Measurements from ENCODE around the gene WEE2.
"Not testable (repeated sequence)": the region's sequence is repeated elsewhere in the genome, so short reads cannot be mapped to it uniquely, and the experiment has no call there.

WEE2 gene

GRCh38 chr7:141715794-141716689, 7.9 kb downstream of the WEE2 start:
- no peak for FAIRE-seq

- no peak for FAIRE-seq
Observed at GRCh38 chr7:141717450-141717849, 9.3 kb downstream of the WEE2 start.

- FAIRE-seq: no peak
Observed at GRCh38 chr7:141722529-141722928, 14.4 kb downstream of the WEE2 start.

DNA sequence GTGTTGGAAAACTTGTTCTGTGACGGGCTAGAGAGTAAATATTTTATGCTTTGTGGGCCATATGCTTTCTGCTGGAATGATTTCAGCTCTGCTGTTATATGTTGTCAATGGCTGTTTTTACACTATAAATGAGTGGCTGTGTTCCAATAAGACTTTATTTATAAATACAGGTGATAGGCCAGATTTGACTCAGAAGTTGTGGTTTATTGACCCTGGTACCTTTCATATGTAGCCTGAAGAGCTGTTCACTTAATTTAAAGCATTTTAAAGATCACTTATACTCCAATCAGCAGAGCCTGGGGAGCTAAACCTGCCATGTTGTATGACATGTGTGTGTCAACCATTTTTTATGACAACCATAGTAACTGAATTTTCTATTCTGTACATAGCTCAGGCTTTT, 20.9 kb downstream of the WEE2 start:
- FAIRE-seq: no peak

DNA sequence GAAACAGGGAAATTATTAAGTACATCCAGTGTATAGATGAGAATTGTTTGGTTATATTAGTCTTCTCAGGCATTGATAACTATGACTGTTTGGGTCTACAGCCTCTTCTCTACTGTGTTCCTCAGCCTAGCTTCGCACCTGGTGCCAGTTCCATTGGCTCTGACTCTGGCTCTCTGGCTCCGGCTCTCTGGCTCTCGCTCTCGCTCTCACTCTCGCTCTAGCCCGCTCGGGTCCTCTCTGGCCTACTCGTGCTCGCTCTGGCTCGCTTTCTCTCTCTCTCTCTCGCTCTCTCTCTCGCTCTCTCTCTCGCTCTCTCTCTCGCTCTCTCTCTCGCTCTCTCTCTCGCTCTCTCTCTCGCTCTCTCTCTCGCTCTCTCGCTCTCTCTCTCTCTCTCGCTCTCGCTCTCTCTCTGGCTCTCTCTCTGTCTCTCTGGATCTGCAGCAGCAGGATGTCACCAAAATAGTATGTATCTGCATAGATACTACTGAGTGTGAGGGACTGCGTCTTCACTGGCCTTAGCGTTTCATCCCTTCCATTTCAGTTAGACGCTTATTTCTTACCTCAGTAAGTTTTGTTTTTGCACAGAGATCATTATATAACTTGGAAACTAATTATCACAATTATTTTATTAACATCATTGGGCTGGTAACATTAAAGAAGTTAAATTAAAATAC, 23.5 kb downstream of the WEE2 start:
- no peak for FAIRE-seq

GRCh38 chr7:141737118-141737835, 29.1 kb downstream of the WEE2 start:
- no peak for FAIRE-seq

GRCh38 chr7:141737836-141738591, 29.9 kb downstream of the WEE2 start, which contains the start of gene SSBP1:
TSS of gene SSBP1 (plus strand) at chr7:141738358. CDS start at chr7:141739167, 809 bp downstream.
- peak; percentile 99 for FAIRE-seq

GRCh38 chr7:141738592-141739013, 30.4 kb downstream of the WEE2 start:
- FAIRE-seq: no peak

- FAIRE-seq: no peak
Observed at GRCh38 chr7:141739250-141739649, 31.1 kb downstream of the WEE2 start.

- no peak for FAIRE-seq
Observed at GRCh38 chr7:141742229-141742628, 34.1 kb downstream of the WEE2 start.

GRCh38 chr7:141744131-141744530, 36.0 kb downstream of the WEE2 start:
- FAIRE-seq: no peak

DNA sequence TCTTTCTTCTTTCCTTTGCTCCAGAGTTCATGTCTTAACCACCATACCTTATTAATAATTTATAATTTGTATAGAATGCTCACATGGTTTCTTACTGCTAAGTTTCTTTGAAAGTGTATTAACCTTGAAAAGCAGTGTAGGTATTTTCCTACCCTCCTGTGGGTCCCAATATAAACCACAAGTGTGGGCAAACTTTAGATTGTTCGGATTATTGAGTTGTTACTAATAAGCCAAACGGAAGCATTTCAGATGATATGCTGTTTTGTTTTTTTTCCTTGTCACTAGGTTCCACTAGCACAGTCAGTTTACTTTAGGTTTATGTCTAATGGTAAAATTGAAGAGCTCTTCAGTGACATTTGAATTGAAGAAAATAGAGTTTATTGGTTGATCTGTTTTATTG, 40.2 kb downstream of the WEE2 start:
- FAIRE-seq: no peak

- not testable (repeated sequence) for FAIRE-seq
Observed at GRCh38 chr7:141751904-141752303, 43.8 kb downstream of the WEE2 start.

DNA sequence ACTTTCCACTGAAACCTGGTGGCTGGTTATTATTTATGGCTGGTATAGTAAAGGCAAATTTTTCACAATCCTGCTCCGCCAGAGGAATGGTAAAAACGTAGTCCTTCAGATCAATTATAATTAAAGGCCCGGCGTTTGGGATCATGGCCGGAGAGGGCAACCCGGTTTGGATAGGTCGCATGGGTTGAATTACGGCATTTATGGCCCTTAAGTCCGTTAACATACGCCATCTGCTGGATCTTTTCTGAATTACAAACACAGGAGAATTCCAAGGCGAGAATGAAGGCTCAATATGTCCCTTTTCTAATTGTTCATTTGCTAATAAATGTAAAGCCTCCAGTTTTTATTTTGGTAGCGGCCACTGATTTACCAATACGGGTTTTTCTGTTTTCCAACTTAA, 44.5 kb downstream of the WEE2 start:
- no peak for FAIRE-seq

- FAIRE-seq: no peak
Observed at GRCh38 chr7:141754939-141755338, 46.8 kb downstream of the WEE2 start.

DNA sequence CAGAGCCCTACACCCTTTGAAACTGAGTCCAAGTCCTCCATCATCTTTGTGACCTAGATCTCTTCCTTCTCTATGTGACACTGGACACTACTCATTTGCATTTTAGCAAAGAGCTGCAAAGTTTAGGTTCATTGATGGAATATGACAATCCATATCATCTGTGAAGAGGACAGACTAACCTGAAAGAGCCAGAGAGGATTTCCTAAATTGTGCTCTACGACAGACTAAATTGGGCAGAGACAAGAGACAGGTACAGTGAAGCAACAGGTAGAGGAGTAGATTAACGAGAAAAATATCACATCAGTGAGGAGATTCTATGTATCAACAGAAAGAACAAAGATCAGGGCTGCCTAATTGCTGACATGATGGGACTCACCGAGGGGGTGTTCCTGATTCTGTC, 55.6 kb downstream of the WEE2 start, which contains the start of gene TAS2R3:
TSS of gene TAS2R3 (plus strand) at position 301 of the 400 bp plus-strand sequence. CDS start at position 363, 62 bp downstream.
- FAIRE-seq: no peak

DNA sequence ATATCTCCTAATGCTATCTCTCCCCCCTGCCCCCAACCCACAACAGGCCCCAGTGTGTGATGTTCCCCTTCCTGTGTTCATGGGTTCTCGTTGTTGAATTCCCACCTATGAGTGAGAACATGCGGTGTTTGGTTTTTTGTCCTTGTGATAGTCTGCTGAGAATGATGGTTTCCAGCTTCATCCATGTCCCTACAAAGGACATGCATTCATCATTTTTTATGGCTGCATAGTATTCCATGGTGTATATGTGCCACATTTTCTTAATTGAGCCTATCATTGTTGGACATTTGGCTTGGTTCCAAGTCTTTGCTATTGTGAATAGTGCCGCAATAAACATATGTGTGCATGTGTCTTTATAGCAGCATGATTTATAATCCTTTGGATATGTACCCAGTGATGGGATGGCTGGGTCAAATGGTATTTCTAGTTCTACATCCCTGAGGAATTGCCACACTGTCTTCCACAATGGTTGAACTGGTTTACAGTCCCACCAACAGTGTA, 62.0 kb downstream of the WEE2 start:
- not testable (repeated sequence) for FAIRE-seq

DNA sequence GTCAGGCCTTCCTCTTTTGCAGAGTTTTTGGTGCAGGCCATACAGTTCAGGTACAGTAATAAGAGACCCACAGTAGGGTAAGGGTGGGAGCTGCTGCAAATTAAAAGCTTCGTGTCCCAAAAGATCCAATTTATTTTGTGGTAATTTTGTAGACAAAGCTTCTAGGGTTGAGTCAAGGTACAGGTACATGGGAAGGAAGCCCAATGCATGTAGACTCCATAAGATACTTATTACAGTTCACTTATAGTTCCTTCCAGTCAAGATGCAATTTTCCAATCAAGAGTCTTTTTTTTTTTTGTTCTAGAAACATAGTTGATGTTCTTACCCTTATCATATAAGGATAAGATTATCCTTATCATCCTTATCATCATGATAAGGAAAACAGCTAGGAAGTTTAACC, 68.2 kb downstream of the WEE2 start, which contains the start of gene TAS2R4:
TSS of gene TAS2R4 (plus strand) at position 301 of the 400 bp plus-strand sequence. CDS start 1,815 bp downstream, outside the sequence.
- no peak for FAIRE-seq

Data from endometrium (tissue), 2 donors.